Hepatocyte (in vitro differentiated cells): ENCODE measurements around the gene ZCCHC24. TPM values are rescaled to one million over a fixed set of nuclear protein-coding genes. Genes with fewer than 3 reads are reported as not detected.

ENCODE experiments used
- DNase-seq: peaks from one replicate; pipeline ENCODE4 v3.0.0-alpha.2; 2016; ENCODE audit warnings: low spot score
- H2AFZ ChIP-seq: fragments of 200-600 bp; sonication (generic); 2 replicates; pipeline ENCODE4 v1.6.0; 2016; ENCODE audit warnings: antibody characterized with exemption, mild to moderate bottlenecking
- H3K27ac ChIP-seq: fragments of 200-600 bp; sonication (generic); 2 replicates; pipeline ENCODE4 v1.5.1; 2016; ENCODE audit warnings: mild to moderate bottlenecking
- H3K27me3 ChIP-seq: fragments of 200-600 bp; sonication (generic); 2 replicates; pipeline ENCODE4 v1.6.1; 2016
- H3K36me3 ChIP-seq: fragments of 200-600 bp; sonication (generic); replicated peaks from 2 replicates; pipeline ENCODE4 v1.5.1; 2016; ENCODE audit warnings: low read depth; ENCODE audit not compliant: insufficient read depth
- H3K4me1 ChIP-seq: fragments of 200-600 bp; sonication (generic); 2 replicates; pipeline ENCODE4 v1.5.1; 2016; ENCODE audit warnings: mild to moderate bottlenecking, moderate library complexity; ENCODE audit not compliant: insufficient read depth
- H3K4me2 ChIP-seq: fragments of 200-600 bp; sonication (generic); 2 replicates; pipeline ENCODE4 v1.6.0; 2016
- H3K4me3 ChIP-seq: fragments of 200-600 bp; sonication (generic); 2 replicates; pipeline ENCODE4 v1.5.1; 2016; ENCODE audit warnings: mild to moderate bottlenecking
- H3K79me2 ChIP-seq: fragments of 200-600 bp; sonication (generic); 2 replicates; pipeline ENCODE4 v1.6.0; 2017; ENCODE audit warnings: mild to moderate bottlenecking
- H3K9me2 ChIP-seq: fragments of 200-600 bp; sonication (generic); replicated peaks from 2 replicates; pipeline ENCODE4 v1.6.0; 2017; ENCODE audit warnings: mild to moderate bottlenecking; ENCODE audit not compliant: insufficient read depth
- H3K9me3 ChIP-seq: fragments of 200-600 bp; sonication (generic); 2 replicates; pipeline ENCODE4 v1.5.1; 2016; ENCODE audit warnings: low read depth, mild to moderate bottlenecking
- H4K20me1 ChIP-seq: fragments of 200-600 bp; sonication (generic); 2 replicates; pipeline ENCODE4 v1.6.0; 2016; ENCODE audit warnings: mild to moderate bottlenecking; ENCODE audit not compliant: insufficient read depth, poor library complexity, severe bottlenecking
- CTCF ChIP-seq: fragments of 200-600 bp; sonication (generic); IDR thresholded peaks from 2 replicates; pipeline ENCODE4 v1.5.1; 2016; ENCODE audit warnings: antibody characterized with exemption, mild to moderate bottlenecking; ENCODE audit not compliant: poor library complexity
- EZH2 ChIP-seq: fragments of 200-600 bp; sonication (generic); IDR thresholded peaks from 2 replicates; pipeline ENCODE4 v1.6.1; 2016; ENCODE audit warnings: antibody characterized with exemption, mild to moderate bottlenecking, borderline replicate concordance
- EZH2phosphoT487 ChIP-seq: fragments of 200-600 bp; sonication (generic); IDR thresholded peaks from one replicate; pipeline ENCODE4 v1.6.1; 2018; ENCODE audit warnings: antibody characterized with exemption, mild to moderate bottlenecking, low read depth, moderate library complexity; ENCODE audit not compliant: unreplicated experiment, severe bottlenecking
- WGBS: methylation state at CpG from one replicate; pipeline ENCODE4 v1.1.6; 2016; ENCODE audit warnings: low lambda C conversion rate; ENCODE audit errors: missing lambda C conversion rate; 5-methylcytosine and 5-hydroxymethylcytosine counted together
- polyA plus RNA-seq: library from polyadenylated mRNA; unstranded; fragments of >200 nt; fragmentation: Nextera tagmentation; extraction: Ambion mirVana; gene quantifications from 2 replicates; pipeline ENCODE4 v1.2.1, GENCODE V29; 2016
- total RNA-seq: library from RNA; depleted of rRNA; stranded (reverse); fragments of >200 nt; gene quantifications from 2 replicates; pipeline ENCODE4 v1.2.3, GENCODE V29; 2014

ZCCHC24 gene
- total and polyA plus RNA-seq, 2 experiments from 2014 or later: 20.1 to 20.6 TPM

DNA sequence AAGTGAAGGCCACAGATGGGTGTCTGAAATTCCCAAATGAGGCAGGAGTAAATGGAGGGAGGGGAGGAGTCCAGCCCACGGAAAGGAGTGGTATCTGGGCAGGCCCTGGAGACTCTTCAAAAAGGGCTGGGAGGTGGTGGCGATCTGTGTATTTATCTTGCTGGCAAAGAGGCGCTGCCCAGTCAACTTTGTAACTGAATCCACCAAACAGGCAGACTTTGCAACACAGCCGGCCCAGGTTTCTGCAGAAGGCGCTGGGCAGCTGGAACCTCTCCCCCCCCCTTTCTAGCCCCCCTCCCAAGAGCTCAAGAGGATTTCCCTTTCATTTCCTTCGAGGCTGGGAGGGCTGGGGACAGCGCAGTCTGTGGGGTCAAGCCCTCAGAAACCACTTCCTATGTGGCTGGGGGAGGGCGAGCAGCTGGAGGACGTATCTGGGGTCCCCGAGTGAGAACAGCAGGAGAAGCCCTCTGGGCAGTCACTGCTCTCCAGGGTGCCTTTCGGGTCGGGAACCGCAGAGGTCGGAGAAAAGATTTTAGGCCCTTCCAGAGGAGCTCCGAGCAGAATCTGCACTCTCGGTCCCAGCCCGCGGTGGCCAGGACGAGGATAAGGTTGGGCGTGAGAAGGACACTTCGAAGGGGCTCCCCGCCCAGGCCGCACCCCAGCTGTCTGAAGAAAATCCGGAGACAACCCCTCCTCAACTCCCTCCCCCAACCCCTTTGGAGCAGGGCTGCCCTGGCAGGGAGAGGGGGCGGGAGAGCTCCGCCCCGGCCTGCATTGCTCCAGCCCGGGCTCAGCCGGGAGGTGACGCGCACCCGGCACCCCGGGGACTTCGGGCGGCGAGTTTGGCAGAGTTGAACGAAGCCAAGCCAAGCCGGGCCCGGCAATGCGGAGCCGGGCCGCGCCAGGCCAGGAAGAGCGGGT lies 965 bp downstream of the ZCCHC24 start:
- no peaks in the 10 kb centered on the region for H3K36me3 ChIP-seq
- peak; percentile 77 for DNase-seq
- H3K79me2 ChIP-seq: peaks cover 57% of the 10 kb centered on the region
- H3K27me3 ChIP-seq: no peaks in the 10 kb centered on the region
- H3K4me3 ChIP-seq: peak overlapping the region; percentile 80
- no peaks in the 10 kb centered on the region for H3K9me2 ChIP-seq
- peak overlapping the region; percentile 20 for H2AFZ ChIP-seq
- peak overlapping the region; percentile 77 for H3K27ac ChIP-seq
- H4K20me1 ChIP-seq: peaks cover 44% of the 10 kb centered on the region
- TF ChIP-seq CTCF (no peak), EZH2 (no peak), EZH2phosphoT487 (no peak)
- H3K4me1 ChIP-seq: peaks cover 23% of the 10 kb centered on the region
- H3K9me3 ChIP-seq: no peaks in the 10 kb centered on the region
- peak overlapping the region; percentile 85 for H3K4me2 ChIP-seq
- WGBS: 1% methylated on average over 39 of the region's 44 CpGs

- Histone ChIP-seq H3K9me3 (no peaks in the 10 kb centered on the region), H4K20me1 (peaks cover 50% of the 10 kb centered on the region), H3K4me2 (peak overlapping the region; percentile 85), H3K36me3 (no peaks in the 10 kb centered on the region), H3K4me1 (peaks cover 24% of the 10 kb centered on the region), H3K9me2 (no peaks in the 10 kb centered on the region), H3K27me3 (no peaks in the 10 kb centered on the region), H3K79me2 (peaks cover 66% of the 10 kb centered on the region), H3K4me3 (peak overlapping the region; percentile 12), H2AFZ (no peak overlapping the region), H3K27ac (no peak overlapping the region)
- WGBS: 38% methylated on average over 11 of the region's 11 CpGs
- DNase-seq: no peak
- TF ChIP-seq CTCF (no peak), EZH2 (no peak), EZH2phosphoT487 (no peak)
These were observed 1.9 kb downstream of the ZCCHC24 start for GRCh38 chr10:79443338-79444198.

DNA sequence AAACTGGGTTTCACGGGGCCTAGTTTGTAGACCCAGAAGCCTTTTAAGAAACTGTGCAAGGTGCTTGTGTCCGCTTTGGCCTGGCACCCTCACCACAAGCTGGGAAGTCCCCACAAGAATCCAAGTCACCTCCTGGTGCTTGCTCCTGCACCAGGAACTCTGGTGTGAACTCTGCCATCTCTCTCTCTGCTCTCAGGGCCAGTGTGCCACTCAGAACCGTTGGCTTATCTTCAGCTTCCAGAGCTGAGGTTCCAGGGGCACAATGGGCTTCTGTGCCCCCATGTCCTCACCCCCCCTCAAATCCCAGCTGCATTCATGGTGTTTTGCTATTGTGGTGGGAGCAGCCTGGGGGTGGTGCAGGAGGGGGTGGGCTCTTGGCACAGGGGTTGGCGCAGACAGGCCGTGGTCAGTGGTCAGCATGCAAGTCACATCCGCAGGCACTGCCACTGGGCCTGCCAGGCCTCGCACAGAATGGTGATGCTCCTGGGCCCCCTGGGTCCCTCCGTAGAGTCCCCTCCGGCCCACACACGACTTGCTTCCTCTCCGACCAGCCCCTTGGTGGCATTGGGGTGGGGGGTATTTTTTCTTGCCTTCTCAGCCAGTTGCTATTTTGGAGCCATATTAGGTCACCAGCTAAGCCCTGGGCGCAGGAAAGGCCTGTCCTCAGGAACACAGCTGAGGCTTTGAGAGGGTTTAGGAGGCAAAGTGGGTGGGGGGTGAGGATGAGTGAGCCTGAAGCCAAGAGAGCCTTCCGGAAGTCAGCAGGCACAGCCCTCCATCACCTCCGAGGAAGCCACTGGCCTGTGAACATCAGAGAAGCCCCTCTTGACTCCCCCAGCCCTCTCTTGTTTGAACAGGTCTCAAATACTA lies 3.0 kb downstream of the ZCCHC24 start:
- Histone ChIP-seq H2AFZ (no peak overlapping the region), H3K9me2 (no peaks in the 10 kb centered on the region), H4K20me1 (peaks cover 55% of the 10 kb centered on the region), H3K4me3 (no peak overlapping the region), H3K4me1 (peaks cover 29% of the 10 kb centered on the region), H3K9me3 (no peaks in the 10 kb centered on the region), H3K36me3 (no peaks in the 10 kb centered on the region), H3K27me3 (no peaks in the 10 kb centered on the region), H3K4me2 (peak overlapping the region; percentile 85), H3K27ac (no peak overlapping the region), H3K79me2 (peaks cover 77% of the 10 kb centered on the region)
- DNase-seq: no peak
- TF ChIP-seq EZH2: no peak
- TF ChIP-seq EZH2phosphoT487: no peak
- no peak for TF ChIP-seq CTCF
- WGBS: 91% methylated on average over 14 of the region's 14 CpGs
